ENCODE data around the gene GDI2.
"Not testable (repeated sequence)": the region's sequence is repeated elsewhere in the genome, so short reads cannot be mapped to it uniquely, and the experiment has no call there.

Gene GDI2

DNA sequence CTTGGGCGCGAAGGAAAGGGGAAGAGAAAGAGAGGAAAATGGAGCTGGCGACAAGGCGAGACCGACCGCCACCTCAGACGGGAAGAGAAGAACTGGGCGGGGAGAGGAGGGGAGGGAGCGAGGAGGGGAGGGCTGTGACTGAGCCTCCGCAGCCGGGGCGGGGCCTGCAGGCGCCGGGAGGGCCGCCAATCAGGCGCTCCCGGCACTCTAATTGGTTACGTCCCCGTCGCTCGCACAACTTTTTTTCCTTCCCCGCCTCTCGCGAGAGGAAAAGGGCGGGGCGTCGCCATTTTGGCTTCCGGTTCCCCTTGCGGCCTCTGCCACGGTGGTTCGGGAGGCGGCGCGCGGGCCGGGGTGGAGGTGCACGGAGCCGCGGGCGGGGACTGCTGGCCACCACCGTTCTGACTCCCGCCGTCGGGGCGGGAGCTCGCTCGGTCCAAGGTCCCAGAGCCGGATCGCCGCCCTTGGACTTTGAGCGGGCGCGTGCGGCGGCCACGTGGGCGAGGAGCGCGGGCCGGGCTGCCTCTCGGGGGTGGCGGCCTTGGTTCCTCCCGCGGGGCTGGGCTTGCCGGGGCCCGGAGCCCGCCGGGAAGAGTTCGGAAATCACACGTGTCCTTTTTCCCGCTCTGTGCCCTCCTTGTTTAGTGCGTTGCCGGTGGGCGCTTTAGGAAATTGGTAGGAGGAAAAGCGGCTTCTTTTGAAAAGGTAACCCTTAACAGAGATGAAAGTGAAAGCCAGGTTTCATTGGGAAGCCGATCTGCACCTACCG is at the start of gene GDI2:
TSS of gene GDI2 (minus strand) at position 94 of the 769 bp plus-strand sequence. CDS start 176 bp downstream, outside the sequence.
- DNase-seq: peak; percentile 100

DNA sequence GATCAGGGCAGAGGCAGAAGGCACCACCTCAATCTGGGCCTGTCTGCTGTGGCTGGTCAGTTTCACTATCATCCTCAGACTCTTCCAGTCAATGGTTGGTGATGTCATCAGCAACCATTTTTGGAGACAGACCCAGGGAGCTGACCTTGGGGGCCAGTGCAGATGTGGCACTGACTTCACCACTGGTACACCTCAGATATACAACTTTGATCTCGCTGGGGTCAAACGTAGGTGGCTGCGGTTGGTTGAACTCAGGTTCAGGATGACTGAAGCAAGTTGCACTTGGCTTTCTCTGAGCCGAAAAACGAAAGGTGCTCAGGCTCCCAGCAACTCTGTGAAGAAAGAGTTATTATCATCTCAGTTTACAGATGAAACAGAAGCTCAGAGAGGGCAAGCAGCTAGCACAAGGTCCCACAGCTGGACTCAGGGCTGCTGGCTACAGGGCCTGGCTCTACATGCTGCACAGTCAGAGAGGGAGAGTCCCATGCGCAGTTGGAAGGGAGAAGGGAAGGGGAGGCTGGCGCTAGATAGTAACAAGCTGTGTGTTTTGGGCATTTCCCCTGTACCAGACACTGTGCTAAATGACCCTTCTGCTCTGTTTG is 49.2 kb upstream of the GDI2 start:
- DNase-seq: no peak

DNA sequence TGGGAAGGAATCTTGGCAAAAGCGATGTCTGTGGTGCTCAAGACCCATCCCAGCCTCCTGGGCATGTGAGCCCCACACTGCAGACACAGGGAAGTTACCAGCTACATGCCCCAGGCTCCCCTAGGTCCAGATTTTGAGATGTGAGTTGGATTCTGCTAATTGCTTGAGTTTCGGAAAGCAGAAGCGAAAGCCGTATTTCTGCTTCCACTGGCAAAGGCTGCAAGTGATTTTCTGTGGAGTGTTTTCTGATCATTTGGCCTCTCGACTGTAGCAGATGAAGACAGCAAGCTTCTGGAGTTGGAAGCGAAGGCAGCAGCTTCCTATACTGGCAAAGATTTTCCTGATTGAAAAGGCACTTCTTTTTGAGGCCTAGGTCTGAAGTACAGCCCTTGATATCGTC is 46.8 kb upstream of the GDI2 start:
- DNase-seq: no peak

DNA sequence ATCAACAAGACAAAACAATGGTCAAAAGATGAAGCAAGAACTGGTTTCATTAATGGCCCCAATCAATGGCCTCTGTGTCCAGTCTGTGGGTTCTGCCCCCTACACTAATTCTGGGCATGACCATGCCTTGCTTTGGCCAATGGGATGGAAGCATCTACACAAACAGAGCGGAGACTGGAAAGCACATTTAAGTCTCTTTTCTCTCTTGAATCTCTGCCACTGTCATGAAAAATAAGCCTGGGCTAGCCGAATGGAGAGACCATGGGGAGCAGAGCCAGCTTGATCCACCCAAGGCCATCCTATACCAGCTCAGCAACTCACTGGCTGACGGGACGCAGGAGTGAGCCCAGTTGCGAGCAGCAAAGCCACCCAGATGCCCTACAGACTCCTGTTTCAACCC is 45.6 kb upstream of the GDI2 start:
- no peak for DNase-seq

DNA sequence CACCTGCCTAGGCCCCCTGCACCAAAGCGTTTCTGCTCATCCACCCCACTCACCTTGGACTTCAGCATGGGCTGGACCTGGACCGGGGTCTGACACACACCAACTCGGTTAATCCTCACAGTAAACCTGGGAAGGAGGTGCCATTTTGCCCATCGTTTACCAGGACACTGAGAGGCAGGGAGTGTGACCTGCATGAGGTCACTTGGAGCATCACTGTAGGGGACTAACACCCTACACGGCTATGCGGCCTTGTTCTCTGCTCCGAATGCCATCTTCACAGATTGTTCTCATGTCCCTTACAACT is 43.4 kb upstream of the GDI2 start:
- no peak for DNase-seq

DNA sequence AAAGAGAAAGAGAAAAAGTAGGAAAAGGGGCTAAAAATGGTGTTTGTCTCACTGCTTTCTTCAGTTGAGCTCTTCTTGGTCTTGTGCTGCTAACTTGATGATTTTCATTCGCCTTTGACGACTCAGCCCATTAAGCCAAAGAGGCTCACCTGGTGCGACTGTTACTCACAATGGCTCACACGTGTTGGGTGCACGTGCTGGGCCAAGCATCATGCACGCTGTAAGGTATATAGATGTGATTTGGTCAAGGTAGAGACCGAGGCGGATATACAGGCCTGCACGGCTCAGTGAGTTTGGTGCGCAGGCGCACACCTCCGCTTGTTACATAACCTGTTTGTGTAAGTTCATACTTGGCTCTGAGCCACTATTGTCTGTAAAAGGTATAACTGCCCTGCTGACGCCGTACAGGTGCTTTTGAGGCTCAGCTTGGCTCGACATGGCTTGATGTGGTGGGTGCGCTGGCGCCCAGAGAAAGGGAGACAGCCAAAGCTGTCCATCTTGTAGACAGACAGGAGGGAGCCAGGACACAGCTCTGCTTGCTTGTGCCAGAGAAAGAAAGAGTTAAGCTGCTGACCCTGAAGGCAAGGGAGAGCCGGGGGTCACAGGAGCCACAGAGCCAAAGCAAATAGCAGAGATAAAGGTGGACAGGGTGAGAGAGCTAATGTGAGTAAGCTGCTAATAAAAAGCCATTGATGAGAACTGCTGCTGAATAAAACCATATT is 42.9 kb upstream of the GDI2 start:
- DNase-seq: no peak

DNA sequence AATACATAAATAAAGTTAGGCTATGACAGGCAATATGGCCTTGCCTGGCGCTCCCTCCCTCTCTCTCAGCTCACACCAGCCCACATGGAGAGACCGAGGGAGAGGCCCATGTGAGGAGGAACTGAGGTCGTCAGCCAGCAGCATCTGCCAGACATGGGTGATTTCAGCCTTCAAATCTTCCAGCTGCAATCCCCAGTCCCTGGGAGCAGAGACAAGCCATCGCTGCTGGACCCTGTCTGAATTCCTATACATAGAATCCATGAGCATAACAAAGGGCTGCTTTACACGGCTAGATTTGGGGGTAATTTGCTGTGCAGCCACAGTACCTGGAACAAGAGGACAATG is 40.9 kb upstream of the GDI2 start:
- DNase-seq: no peak

DNA sequence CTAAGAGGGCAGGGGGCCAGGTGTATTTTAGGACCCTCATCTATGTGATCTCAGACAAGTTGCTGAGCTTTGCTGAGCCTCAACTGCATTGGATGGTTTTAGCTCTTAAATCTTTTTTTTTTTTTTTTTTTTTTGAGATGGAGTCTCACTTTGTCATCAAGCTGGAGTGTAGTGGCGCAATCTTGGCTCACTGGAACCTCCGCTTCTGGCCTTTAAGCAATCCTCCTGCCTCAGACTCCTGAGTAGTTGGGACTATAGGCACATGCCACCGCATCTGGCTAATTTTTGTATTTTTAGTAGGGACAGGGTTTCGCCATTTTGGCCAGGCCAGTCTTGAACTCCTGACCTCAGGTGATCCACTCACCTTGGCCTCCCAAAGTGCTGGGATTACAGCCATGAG is 33.4 kb upstream of the GDI2 start:
- DNase-seq: not testable (repeated sequence)

DNA sequence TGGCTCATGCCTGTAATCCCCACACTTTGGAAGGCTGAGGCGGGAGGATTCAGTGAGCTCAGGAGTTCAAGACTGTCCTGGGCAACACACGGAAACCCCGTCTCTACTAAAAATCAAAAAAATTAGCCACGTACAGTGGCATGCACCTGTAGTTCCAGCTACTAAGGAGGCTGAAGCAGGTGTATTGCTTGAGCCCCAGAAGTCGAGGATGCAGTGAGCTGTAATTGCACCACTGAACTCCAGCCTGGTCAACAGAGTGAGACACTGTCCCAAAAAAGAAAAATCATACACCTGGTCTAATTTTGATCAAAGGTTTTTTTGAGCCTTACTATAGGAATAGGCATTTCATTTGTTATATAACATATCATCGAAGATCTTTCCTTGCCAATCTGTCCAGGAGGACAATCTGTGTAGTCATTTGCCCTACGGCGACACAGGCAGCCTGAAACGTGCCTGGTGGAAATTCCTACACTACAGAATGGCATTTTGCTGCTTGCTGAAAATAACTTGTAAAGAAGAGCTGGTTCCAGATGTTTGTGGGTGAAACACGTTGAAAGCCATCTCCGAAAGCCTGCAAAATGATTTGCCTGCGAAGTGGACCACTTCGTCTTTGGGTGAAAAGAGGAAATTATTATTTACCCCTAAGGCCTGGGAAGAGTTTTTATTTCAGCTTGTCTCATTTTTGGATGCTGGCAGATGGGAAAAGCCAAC is 31.3 kb upstream of the GDI2 start:
- DNase-seq: no peak

DNA sequence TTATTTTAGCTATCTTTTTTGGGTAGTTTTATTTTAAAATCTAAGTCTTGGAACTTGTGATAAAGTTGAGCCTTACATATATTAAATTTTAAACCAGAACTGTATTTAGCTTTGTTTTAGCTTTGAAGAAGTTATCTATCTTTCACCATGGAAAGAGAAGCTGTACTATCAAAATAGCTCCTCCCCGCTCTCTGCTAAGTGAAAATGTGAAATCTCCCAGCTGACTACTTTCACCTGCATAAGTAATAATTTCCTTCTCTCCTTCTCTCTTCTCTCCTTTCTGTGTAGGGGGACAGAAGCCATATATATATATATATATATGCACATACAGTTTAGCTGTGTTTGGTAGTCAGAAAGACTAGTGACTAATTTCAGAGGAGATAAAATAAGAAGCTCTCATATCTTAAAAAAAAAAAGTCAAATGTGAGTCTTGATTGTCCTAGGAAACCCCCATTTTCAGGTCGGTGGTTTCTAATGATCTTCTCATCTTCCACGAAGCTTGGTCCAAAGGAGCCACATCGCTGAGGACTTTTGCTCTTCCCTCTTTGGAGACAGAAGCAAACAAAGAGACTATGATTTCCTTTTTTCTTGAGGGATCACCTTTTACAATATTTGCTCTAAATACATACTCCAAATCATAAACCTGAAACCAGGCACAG is 30.6 kb upstream of the GDI2 start:
- no peak for DNase-seq

DNA sequence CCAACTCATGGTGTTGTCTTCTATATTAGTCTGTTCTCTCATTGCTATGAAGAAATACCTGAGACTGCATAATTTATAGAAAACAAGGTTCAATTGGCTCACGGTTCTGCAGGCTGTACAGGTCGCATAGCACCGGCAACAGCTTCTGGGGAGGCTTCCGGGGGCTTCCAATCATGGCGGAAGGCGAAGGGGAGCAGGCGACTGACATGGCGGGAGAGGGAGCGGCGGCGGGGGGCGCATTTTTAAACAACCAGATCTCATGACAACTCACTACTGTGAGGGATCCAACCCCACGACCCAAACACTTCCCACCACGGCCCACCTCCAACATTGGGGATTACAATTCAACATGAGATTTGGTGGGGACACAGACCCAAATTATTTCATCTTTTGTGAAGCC is 28.7 kb upstream of the GDI2 start:
- no peak for DNase-seq

DNA sequence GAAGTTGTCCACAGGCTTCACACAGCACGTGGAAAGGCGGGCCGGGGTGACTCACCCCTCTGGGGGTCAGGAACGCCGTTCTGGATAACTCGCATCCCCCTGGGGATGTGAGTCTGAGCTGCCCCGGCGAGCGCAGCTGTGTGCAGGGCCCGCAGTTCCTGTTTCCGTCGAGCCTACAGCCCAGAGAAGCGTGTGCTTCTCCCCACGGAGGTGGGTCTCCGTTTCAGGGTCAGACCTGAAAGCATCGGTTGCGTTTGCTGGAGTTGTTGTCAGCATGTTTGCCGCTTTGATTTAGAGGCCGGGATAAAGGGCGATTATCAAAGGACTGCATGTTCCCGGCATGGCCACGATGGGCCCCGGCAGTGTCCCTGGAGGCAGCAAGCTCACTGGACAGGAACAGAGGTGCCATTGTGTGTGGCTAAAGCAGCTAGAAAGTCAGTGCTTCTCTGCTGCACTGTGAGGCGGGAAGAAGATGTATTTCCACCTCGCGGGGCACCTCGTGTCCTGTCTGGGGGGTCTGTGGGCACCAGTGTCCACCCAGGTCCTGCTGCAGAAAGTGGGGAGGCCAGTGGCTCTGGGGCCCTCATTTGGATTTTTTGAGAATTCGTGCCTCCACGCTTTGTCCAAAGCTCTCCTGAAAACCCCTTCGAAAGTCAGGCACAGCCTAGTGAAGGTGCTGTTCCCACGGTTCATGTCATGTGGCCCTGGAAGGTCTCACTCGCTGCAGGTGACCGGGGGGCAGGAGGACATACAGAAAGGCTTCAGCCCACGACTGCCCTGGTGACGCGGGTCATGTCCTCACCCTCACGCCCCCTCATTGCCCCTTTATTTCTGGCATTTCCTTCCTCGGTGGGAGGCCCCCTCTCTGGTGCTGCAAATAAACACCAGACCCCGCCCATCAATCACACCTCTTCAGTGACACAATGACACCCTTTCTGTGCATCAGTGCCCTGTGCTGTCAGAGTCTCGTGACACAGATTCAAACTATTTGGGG is 27.4 kb upstream of the GDI2 start:
- DNase-seq: peak; percentile 60

DNA sequence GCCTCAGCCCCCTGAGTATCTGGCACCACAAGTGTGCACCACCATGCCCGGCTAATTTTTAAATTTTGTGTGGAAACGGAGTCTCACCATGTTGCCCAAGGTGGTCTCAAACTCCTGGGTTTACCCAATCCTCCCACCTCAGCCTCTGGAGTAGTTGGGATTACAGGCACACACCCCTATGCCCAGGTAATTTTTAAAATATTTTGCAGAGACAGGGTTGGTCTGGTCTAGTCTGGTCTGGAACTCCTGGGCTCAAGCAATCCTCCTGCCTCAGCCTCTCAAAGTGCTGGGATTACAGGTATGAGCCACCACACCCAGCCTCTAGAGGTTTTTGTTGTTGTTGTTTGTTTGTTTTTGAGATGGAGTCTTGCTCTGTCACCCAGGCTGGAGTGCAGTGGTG is 22.9 kb upstream of the GDI2 start:
- not testable (repeated sequence) for DNase-seq

DNA sequence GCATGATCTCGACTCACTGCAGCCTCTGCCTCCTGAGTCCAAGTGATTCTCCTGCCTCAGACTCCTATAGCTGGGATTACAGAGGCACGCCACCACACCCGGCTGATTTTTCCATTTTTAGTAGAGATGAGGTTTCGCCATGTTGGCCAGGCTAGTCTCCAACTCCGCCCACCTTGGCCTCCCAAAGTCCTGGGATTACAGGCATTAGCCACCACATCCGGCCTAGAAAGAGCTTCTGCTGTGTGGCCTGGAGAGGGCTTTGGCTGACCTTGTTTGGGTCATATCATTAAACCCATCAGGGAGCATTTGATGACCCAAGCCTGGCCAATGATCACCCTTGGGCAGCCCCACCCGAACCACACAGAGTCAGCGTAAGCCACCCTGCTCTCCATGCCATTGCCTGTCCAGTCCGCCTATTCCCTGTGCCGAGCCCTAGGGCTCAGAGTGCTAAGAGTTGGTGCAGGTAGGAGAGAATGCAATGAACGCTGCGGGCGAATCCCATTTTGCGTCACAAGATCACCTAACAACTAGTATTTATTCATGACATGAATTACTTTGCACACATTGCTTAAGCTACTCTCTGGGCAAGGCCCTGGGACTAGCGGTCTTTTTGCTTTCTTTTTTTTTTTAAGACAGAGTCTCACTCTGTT is 22.3 kb upstream of the GDI2 start:
- no peak for DNase-seq

DNA sequence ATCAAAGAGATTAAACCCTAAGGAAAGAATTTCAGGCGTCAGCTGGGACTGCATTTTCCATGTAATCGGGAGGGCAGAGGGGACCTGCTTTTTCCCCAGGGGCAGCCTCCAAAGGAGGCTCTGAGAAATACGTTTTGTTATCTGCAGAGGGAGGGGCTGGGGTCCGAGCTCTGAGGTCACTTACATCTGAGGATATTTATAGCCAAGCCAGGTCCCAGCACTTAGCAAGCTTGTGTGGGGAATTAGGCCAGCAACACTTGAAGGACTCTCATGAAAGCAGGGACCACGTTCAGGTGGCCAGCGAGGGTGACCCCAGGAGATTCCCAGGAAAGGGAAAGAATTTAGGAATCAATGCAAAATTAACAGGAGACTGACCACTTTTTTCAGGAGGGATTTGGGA is 20.6 kb upstream of the GDI2 start:
- DNase-seq: no peak

DNA sequence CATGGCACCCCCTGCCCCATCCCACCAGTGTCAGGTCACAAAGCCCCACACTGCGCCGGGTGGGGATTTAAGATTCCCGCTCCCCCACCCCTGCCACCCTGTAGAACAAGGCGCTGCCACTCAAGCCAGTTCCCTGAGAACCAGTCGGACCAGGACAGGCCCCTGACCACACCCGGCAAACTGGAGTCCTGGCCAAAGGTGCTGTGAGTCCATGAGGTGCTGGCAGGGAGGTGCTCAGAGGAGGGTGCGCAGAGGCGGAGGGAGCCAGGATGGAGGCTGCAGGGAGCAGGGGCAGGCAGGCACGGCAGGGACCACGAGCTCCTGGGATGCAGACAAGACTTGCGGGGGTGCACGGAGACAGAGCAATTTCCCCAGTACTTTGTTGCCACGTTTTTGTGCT is 19.7 kb upstream of the GDI2 start:
- no peak for DNase-seq

DNA sequence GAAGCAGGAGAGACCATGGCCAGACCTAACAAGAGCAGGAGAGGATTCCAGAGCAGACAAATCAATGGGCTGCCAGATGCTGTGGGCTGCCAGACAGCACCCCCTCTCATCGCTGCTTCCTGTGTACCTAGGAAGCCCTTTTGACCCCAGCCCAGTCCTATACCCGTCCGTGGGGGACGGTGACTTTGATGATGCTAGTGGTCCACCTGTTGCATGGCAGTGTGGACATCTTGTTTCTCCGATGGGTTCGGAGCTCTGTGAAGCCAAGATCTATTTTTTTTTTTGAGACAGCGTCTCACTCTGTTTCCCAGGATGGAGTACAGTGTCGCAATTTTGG is 18.2 kb upstream of the GDI2 start:
- no peak for DNase-seq

DNA sequence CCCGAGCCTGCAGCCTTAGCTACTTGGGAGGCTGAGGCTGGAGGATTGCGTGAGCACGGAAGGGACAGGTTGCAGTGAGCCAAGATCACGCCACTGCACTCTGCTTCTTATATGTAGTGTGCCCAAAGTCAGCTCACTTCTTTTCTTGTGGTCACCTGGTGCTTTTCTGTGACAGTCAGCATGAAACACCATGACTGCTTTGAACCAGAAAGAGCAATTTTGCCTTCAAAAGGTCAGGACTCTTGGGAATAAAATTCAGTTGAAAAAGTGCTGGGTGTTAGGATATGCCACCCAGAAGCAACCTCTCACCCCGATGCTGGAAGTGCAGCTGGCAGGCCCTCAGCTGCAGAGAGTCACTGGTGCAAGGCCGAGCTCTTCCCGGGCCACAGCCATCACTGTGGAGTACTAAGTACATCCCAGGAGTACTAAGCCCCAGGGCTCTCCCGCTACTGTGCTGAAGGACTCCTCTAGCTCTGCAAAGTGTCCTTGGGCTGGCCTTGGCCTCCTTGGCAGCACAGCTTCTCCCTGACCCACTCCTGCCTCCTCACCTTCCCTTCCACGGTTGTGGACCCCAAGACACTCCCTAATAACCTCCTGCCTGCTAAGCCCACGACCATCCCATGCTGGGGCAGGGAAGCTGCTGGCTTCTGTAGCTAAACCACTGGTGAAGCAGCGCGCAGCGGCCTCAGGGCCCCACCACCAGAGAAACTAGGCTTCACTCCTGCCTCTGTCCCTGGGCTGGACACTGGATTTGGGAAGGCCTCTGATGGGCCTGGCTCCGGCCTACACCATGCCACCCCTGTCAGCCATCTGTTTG is 17.6 kb upstream of the GDI2 start:
- DNase-seq: no peak

DNA sequence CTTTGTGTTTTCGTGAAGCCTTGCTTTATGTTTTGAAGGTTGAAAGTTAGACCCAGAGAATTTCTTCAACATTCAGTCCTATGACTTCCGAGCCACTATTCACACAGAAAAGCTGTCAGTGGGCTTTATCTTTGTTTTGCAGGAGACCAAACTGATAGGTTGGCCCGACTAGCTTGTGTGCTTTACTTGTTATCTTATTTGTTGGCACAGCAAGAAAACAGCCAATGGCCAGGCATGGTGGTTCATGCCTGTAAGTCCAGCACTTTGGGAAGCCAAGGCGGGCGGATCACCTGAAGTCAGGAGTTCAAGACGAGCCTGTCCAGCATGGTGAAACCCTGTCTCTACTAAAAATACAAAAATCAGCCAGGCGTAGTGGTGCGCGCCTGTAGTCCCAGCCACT is 16.0 kb upstream of the GDI2 start:
- DNase-seq: no peak

DNA sequence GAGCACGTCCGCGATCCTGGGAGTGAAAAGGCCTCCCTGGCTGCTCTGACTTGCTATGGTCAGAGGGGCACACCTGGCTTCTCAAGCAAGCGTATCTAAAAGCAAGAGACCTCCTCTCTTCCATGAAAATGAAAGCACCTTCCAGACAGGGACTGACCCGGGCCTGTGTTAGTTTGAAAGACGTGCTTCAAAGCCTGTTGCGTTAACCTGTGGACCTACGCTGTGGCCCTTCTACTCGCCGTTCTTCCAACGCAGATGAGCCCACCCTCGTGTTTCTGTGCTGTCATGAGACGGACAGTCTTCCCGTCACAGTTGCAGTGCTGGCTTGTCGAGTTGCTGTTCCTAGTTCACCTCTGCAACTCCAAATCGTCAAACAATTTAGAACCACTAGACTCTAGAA is 15.5 kb upstream of the GDI2 start:
- no peak for DNase-seq

DNA sequence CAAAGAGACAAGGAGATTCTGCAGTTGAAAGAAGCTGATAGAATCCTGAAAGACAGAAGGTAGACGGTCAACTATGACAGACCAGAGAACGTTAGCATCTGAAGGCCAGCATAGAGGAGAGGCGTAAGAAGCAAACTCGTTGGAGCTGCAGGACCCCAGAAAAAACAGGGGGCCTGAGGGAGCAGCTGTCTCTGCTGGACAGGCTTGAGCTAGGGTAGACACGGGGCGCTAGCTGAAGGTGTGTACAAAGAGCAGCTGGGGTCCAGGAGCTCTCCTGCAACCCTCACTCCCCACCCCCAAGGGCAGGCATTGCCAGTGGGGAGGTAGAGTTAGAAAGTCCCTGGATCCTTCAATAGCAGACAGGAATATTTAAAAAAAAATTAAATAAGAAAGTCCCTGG is 14.6 kb upstream of the GDI2 start:
- DNase-seq: no peak

All from DMS53 (cell line).